HG02798 (cell line): ENCODE results near the gene BEND7.
"Not testable (repeated sequence)": the region's sequence is repeated elsewhere in the genome, so short reads cannot be mapped to it uniquely, and the experiment has no call there.

Experiments
- ATAC-seq: cut with Tn5 transposase; IDR thresholded peaks from one replicate; pipeline ENCODE4 v1.9.1; 2021; ENCODE audit warnings: mild to moderate bottlenecking; ENCODE audit not compliant: unreplicated experiment, poor library complexity

BEND7 gene

GRCh38 chr10:13528875-13529713, at the start of gene BEND7:
BEND7 (minus strand) TSS chr10:13529014; CDS start chr10:13528533, 481 bp downstream.
- ATAC-seq: no peak

- no peak for ATAC-seq
Measured at GRCh38 chr10:13573960-13574359, 45.1 kb upstream of the BEND7 start.

GRCh38 chr10:13571541-13571940, 42.7 kb upstream of the BEND7 start:
- ATAC-seq: no peak

- ATAC-seq: no peak
Measured at GRCh38 chr10:13567030-13567429, 38.2 kb upstream of the BEND7 start.

GRCh38 chr10:13564576-13564975, 35.8 kb upstream of the BEND7 start:
- ATAC-seq: no peak

DNA sequence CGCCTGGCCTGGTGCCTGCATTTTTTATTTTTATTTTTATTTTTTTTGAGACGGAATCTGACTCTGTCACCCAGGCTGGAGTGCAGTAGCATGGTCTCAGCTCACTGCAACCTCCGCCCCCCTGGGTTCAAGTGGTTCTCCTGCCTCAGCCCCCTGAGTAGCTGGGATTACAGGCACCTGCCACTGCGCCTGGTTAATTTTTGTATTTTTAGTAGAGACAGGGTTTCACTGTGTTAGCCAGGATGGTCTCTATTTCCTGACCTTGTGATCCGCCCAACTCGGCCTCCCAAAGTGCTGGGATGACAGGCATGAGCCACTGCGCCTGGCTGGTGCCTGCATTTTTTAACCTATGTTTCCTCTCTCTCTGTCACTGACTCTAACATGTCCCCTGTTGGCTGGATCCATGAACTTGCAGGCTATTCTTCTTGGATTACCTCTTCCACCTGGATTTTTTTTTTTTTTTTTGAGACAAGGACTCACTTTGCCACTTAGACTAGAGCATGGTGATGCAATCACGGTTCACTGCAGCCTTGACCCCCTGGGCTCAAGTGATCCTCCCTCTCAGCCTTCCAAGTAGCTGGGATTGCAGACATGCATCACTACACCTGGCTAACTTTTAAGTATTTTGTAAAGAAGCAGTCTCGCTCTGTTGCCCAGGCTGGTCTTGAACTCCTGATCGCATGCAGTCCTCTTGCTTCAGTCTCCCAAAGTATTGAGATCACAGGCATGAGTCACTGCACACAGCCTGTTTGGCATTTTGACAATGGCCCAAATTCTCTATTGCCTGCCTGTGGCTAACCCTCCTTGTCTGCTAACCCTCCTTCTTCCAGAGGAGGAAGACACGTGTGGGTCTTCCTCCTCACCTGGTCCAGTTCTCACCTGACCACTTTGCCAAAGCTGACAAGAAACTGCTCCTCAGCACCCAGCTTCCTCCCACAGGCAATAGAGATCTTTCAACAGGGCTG, 34.9 kb upstream of the BEND7 start:
- ATAC-seq: no peak

DNA sequence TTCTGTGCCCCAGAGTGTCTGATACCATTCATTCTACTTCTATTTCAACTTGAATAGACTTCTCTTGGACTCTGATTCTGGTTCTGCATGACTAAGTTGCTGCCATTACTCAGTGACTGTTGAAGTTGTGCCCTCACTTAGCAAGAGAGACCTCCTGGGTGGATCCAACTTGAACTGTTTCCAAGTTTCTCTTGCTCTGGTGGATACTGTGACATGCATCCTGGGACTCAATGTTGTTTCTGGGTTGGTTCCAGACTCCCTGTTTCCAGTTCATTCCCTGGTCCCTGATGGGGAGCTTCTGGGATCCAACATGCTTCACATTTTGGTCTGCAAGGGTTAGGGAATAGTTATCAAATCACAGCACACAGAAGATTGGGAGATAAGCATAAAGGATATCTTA, 31.8 kb upstream of the BEND7 start:
- no peak for ATAC-seq

DNA sequence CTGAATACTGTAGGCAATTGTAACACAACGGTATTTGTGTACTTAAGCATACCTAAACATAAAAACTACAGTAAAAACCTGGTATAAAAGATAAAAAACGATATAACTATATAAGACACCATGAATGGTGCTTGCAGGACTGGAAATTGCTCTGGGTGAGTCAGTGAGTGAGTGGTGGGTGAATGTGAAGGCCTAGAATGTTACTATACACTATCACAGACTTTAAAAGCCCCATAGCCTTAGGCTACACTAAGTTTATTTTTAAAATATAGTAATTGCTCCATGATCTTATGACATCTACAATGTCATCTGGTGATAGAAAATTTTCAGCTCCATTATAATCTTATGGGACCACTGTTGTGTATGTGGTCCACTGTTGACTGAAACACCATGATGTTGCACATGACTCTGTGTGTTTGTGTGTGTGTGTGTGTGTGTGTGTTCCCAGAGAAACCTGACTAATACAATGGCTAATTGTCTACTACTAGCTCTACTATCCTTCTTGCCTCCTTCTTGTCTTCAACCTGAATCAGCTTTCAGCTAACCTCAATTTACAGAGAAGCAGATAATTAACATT, 30.4 kb upstream of the BEND7 start:
- ATAC-seq: no peak

GRCh38 chr10:13555884-13556510, 27.2 kb upstream of the BEND7 start:
- no peak for ATAC-seq

DNA sequence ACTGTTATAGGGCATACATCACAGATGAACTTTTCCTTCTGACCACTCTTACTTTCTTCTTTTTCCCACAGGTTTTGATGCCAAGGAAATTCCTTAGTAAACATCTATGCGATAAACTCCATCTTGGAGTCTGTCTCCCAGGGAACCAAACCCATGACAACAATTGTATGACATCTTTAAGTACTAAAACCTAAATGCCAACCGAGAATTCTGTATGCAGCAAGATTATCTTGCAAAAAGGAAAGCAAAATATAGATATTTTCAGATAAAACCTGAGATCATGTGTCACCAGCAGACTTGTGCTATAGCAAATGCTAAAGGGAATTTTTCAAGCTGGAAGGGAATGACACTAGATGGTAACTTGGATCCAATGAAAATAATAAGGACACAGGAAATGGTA, 22.0 kb upstream of the BEND7 start:
- ATAC-seq: no peak

DNA sequence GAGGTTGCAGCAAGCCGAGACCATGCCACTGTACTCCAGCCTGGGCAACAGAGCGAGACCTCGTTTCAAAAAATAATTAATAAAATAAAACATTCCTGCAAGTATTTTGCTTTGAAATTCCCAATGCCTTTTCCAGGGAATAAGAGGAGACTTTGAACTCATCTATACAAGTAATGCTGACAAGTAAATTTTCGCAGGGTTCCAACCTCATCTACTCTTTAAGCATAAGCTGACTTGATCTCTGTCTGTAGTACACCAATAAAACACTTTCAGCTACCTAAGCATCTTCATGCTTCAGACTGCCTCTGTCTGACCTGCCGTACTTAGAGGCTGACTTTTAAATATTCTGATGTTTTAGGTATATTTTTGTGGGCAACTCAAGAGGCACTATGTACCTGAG, 13.7 kb upstream of the BEND7 start:
- ATAC-seq: no peak

DNA sequence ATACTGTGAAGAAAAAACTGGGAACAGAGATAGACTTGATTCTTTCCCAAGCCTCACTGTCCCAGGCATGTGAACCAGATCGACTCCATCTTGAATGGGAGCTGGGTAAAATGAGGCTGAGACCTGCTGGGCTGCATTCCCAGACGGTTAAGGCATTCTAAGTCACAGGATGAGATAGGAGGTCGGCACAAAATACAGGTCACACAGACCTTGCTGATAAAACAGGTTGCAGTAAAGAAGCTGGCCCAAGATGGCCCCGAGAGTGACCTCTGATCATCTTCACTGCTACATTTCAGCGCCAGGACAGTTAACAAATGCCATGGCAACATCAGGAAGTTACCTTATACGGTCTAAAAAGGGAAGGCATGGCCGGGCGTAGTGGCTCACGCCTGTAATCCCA, 9.2 kb upstream of the BEND7 start:
- not testable (repeated sequence) for ATAC-seq

DNA sequence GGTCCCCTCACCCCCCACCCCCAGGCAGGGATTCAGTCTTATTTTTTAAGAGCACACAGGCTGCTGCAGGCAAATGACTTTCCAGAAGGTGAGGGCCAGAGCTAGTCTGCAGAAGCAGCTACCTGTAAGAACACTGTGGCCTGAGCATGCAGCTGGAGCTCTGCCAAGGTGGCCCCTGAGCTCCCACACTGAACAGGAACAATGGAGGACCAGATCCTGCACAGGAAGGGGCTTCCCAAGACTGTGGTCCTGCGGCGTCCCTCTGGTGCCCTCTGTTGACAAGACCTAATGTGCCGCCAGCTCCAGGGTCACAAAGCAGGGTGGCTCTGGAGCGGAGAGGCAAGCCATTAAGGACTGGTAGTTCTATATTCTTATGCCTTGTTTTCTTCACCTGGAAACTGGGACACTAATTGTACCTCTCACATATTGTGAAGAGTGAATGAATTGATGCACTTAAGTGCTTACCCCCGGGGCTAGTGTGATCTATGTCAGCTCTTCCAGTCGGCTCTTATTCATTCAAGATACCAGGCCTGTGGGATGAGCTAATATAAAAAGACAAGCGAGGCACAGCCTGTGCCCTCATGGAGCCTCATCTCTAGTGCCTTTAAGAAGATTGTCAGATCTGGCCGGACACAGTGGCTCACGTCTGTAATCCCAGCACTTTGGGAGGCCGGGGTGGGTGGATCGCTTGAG, 8.0 kb upstream of the BEND7 start:
- peak; percentile 45 for ATAC-seq

GRCh38 chr10:13535346-13535745, 6.5 kb upstream of the BEND7 start:
- no peak for ATAC-seq

DNA sequence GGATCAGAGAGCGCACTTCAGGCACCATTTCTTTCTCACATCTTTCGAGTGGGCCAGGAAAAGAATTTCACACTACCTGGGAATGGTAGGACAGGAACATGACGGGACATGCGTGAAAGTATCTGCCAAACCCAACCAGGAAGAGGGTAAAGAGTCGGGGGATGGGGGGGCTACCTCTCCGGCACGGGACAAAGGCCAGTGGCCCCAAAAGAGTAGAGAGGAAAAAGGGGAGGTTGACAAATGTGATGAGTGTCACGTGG, 830 bp upstream of the BEND7 start:
- ATAC-seq: no peak

DNA sequence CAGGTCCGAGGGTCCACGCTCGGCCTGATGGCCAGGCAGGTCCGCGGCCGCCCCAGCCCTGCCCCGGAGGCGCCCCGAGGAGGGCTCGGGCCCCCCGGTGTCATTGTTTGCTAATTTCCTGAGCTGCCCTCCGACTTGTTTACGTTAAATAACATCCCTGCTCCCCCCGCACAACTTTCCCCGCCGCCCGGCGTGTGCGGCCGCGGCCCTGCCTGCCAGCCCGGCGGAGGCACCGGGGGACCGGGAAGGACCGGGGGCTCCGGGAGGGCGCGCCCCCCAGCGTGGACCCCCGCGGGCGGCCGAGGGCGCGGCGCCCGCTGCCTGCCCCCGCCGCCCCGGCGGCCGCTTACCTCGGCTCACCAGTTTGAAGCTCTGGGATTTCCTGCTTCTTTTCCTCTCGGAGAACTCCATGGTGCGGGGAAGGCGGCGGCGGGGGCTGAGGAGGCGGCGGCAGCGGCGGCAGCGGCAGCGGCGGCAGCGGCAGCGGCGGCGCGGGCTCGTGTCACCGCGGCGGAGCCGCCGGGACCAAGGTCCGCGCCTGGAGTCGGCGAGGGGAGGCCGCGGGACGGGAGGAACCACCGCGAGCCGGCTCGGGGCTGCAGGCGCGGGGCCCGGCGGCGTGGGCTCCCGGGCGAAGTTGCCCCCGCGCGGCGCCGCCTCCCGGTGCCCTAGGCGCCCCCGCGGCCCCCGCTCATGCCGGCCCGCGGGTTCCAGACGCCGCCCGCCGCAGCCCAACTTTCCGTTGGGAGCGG, 515 bp downstream of the BEND7 start:
- ATAC-seq: no peak

- no peak for ATAC-seq
Measured at GRCh38 chr10:13527864-13528122, 1.0 kb downstream of the BEND7 start.

DNA sequence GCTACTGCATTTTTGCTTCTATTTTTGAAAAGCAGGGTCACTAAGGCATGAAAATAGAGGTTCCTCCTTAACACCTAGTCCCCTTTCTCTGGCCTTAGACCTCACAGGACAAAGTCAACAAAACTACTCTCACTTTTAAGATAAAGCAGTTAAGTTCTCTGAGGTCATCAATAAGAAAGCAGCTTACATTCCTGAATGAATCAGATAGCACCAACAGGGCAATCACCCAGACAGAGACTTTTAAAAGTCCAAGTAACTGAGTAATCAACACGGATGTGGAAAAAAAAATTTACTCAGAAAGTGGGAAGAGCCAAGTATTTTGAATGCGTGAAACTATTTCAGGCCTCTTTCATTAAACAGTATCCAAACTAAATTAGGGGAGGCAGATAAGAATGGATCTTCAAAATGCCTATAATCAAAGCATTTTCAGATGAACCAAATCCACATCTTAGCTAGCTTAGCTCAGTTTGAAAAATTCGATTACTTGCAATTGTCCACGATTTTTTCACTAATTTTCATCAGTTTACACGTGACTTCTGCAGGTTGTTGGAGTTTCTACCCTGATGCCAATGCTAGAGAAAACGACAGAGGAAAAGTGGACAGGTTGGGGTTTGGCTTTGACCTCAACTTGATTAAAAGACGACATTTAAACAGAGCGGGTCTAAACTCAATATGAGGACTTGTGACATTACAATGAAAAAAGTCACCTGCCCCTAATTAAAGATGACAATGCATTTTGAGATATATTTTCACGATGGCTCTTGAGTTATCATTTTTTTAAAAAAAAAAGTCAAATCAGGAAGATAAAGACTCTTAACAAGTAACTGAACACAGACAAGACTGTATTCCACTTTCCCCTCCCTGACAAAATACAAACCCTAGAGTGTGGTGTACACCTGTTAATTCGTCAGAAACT, 1.6 kb downstream of the BEND7 start:
- ATAC-seq: no peak

- no peak for ATAC-seq
Measured at GRCh38 chr10:13525663-13526062, 3.2 kb downstream of the BEND7 start.
